CD14-positive monocyte (primary cell): Measurements from ENCODE around the gene ARHGAP11B. TPM values are rescaled to one million over a fixed set of nuclear protein-coding genes. Genes with fewer than 3 reads are reported as not detected.
A peak's percentile ranks its signal among the peaks of the same experiment; 100 is the strongest.
"Not testable (repeated sequence)": the region's sequence is repeated elsewhere in the genome, so short reads cannot be mapped to it uniquely, and the experiment has no call there.

Experiments
- DNase-seq, 3 donors: peaks; one replicate each; pipeline ENCODE4 v3.0.0-alpha.2; 2011 to 2022
- H2AFZ ChIP-seq: 2 replicates; pipeline ENCODE4 v1.6.0; 2012; ENCODE audit warnings: mild to moderate bottlenecking, low read depth, low read length, inconsistent platforms; ENCODE audit not compliant: insufficient read depth, poor library complexity, severe bottlenecking
- H3K27ac ChIP-seq, 2 donors: 1 replicate in 1 of 2; 2 replicates in 1 of 2; pipeline ENCODE4 v1.5.1; 2012 to 2013; ENCODE audit warnings: low read length in 2 of 2, control low read depth in 1 of 2, inconsistent platforms in 1 of 2, low read depth in 1 of 2, mild to moderate bottlenecking in 1 of 2
- H3K27me3 ChIP-seq, 2 donors: one replicate each; pipeline versions ENCODE4 v1.6.0 to v1.6.1; 2011 to 2013; ENCODE audit warnings: low read length in 2 of 2; ENCODE audit not compliant: control insufficient read depth in 2 of 2, insufficient read depth in 2 of 2
- H3K36me3 ChIP-seq, 2 donors: replicated peaks in 1 of 2; 1 replicate in 1 of 2; 2 replicates in 1 of 2; pipeline versions ENCODE4 v1.5.1 to v1.6.1; 2012 to 2013; ENCODE audit warnings: low read length in 2 of 2, control low read depth in 1 of 2, inconsistent platforms in 1 of 2, mild to moderate bottlenecking in 1 of 2; ENCODE audit not compliant: insufficient read depth in 2 of 2, control insufficient read depth in 1 of 2
- H3K4me1 ChIP-seq, 2 donors: 1 replicate in 1 of 2; 2 replicates in 1 of 2; pipeline versions ENCODE4 v1.5.1 to v1.6.1; 2012 to 2013; ENCODE audit warnings: low read length in 2 of 2, control low read depth in 1 of 2, inconsistent platforms in 1 of 2, mild to moderate bottlenecking in 1 of 2, moderate library complexity in 1 of 2; ENCODE audit not compliant: insufficient read depth in 2 of 2, control insufficient read depth in 1 of 2
- H3K4me2 ChIP-seq: replicated peaks from 2 replicates; pipeline ENCODE3; 2012; ENCODE audit warnings: low read length, moderate library complexity, mild to moderate bottlenecking; ENCODE audit not compliant: poor library complexity, severe bottlenecking; ENCODE audit errors: extremely low read depth
- H3K4me3 ChIP-seq, 3 experiments: fragments of 200-600 bp in 1 of 3; sonication (generic) in 1 of 3; replicated peaks in 1 of 3; 1 replicate in 2 of 3; 2 replicates in 1 of 3; pipeline ENCODE4 v1.5.1; 2011 to 2013; ENCODE audit warnings: low read length in 3 of 3, mild to moderate bottlenecking in 3 of 3, control low read depth in 2 of 3, low read depth in 2 of 3, inconsistent platforms in 1 of 3, moderate library complexity in 1 of 3
- H3K79me2 ChIP-seq: 2 replicates; pipeline ENCODE4 v1.6.0; 2012; ENCODE audit warnings: mild to moderate bottlenecking, control low read depth, inconsistent platforms, low read length, moderate library complexity; ENCODE audit not compliant: insufficient read depth
- H3K9ac ChIP-seq: 2 replicates; pipeline ENCODE4 v1.6.0; 2017; ENCODE audit warnings: low read length, mild to moderate bottlenecking; ENCODE audit not compliant: insufficient read depth, poor library complexity, severe bottlenecking
- H3K9me3 ChIP-seq, 2 donors: replicated peaks in 1 of 2; 1 replicate in 1 of 2; 2 replicates in 1 of 2; pipeline versions ENCODE4 v1.5.1 to v1.6.1; 2012 to 2013; ENCODE audit warnings: low read length in 2 of 2, control low read depth in 1 of 2; ENCODE audit not compliant: control insufficient read depth in 1 of 2, insufficient read depth in 1 of 2
- H4K20me1 ChIP-seq: 2 replicates; pipeline ENCODE4 v1.6.0; 2012; ENCODE audit warnings: mild to moderate bottlenecking, low read length, control low read depth, moderate library complexity; ENCODE audit not compliant: insufficient read depth
- H3K27ac Mint-ChIP-seq, 7 donors: one replicate each; pipeline ENCODE4 v1.8.0; 2020; ENCODE audit warnings: mild to moderate bottlenecking in 7 of 7, mixed read lengths in 7 of 7, moderate library complexity in 6 of 7, inconsistent platforms in 2 of 7
- H3K27me3 Mint-ChIP-seq, 3 donors: one replicate each; pipeline ENCODE4 v1.8.0; 2021 to 2022; ENCODE audit warnings: low read depth in 3 of 3, mild to moderate bottlenecking in 3 of 3, mixed read lengths in 3 of 3, moderate library complexity in 3 of 3, inconsistent platforms in 1 of 3
- H3K36me3 Mint-ChIP-seq, 2 donors: one replicate each; pipeline ENCODE4 v1.8.0; 2020; ENCODE audit warnings: mixed read lengths in 2 of 2, inconsistent platforms in 1 of 2, mild to moderate bottlenecking in 1 of 2
- H3K4me1 Mint-ChIP-seq: one replicate; pipeline ENCODE4 v1.8.0; 2020; ENCODE audit warnings: mild to moderate bottlenecking, mixed read lengths
- H3K4me3 Mint-ChIP-seq, 2 donors: one replicate each; pipeline ENCODE4 v1.8.0; 2020; ENCODE audit warnings: mild to moderate bottlenecking in 2 of 2, mixed read lengths in 2 of 2, moderate library complexity in 1 of 2
- H3K9me3 Mint-ChIP-seq, 7 donors: one replicate each; pipeline ENCODE4 v1.8.0; 2020 to 2022; ENCODE audit warnings: mixed read lengths in 7 of 7, mild to moderate bottlenecking in 6 of 7, moderate library complexity in 6 of 7, inconsistent platforms in 2 of 7
- WGBS: methylation state at CpG from one replicate; pipeline ENCODE4 v1.1.5; 2013; ENCODE audit warnings: missing lambda C conversion rate; ENCODE audit not compliant: insufficient coverage; 5-methylcytosine and 5-hydroxymethylcytosine counted together
- intact Hi-C, 2 donors: fragments of 100-400 bp; cut with micrococcal nuclease; formaldehyde crosslinking; loops; one replicate each; pipeline versions ENCODE4 v1.15.0 to v1.15.1; 2023
- polyA plus RNA-seq, 3 donors: library from polyadenylated mRNA; depleted of rRNA in 1 of 3; unstranded in 2 of 3; stranded (reverse) in 1 of 3; fragments of 300-500 nt in 2 of 3; fragments of >200 nt in 1 of 3; fragmentation: Illumina TruSeq in 2 of 3; gene quantifications; 1 replicate in 2 of 3; 2 replicates in 1 of 3; pipeline ENCODE4 v1.2.3, GENCODE V29; 2012 to 2021
- small RNA-seq: library from RNA; depleted of rRNA; stranded (forward); fragments of <200 nt; gene quantifications from one replicate; pipeline ENCODE3, GENCODE V24; 2012; ENCODE audit warnings: low read depth; ENCODE audit not compliant: insufficient read length

Gene ARHGAP11B

GRCh38 chr15:30686651-30687050 lies 60.7 kb downstream of the ARHGAP11B start:
- peaks cover 5 to 11% of the 10 kb centered on the region in 2 donors for H3K36me3 ChIP-seq
- H3K4me1 Mint-ChIP-seq, H3K9ac ChIP-seq, H3K4me3 ChIP-seq, H3K27ac Mint-ChIP-seq, H3K4me1 ChIP-seq, H3K9me3 ChIP-seq, H3K79me2 ChIP-seq, H4K20me1 ChIP-seq, H2AFZ ChIP-seq, H3K4me2 ChIP-seq, H3K4me3 Mint-ChIP-seq, intact Hi-C loops, H3K27me3 ChIP-seq, DNase-seq, H3K27ac ChIP-seq, H3K9me3 Mint-ChIP-seq, H3K27me3 Mint-ChIP-seq: not testable (repeated sequence)
- H3K36me3 Mint-ChIP-seq = peaks cover 19 to 36% of the 10 kb centered on the region in 2 donors
- WGBS = no CpG with 5 or more reads among the region's 2 CpGs

Small RNA genes lying within 50 kb of the gene (small RNA-seq; reads per million reads assigned to genes)
- gene RF00019 = not detected
- 3.1 reads per million, percentile 24 among the genes with 10 or more reads in this experiment for gene RF00096
- not detected for gene RN7SL628P

Other genes with a start within 250 kb of the ARHGAP11B start
- gene CHRFAM7A, start 232.6 kb upstream of the ARHGAP11B start, polyA plus RNA-seq = 1 to 10 TPM; 2.7 to 3.8 (median 2.9) TPM
- gene GOLGA8R, start 211.9 kb upstream of the ARHGAP11B start, polyA plus RNA-seq = 1 to 10 TPM in 1 of 3 donors, under 1 TPM in 1, not detected in 1; 0.21 to 2.9 TPM
- 1 to 10 TPM in 1 of 3 donors, not detected in 2; 1.4 TPM for gene GOLGA8Q, start 74.1 kb upstream of the ARHGAP11B start, polyA plus RNA-seq
- gene GOLGA8H, start 22.1 kb upstream of the ARHGAP11B start, polyA plus RNA-seq = 1 to 10 TPM in 1 of 3 donors, not detected in 2; 1.9 TPM